Esophagus squamous epithelium (tissue), 4 donors: ENCODE results near the gene KLHL4.

Source experiments
- CTCF ChIP-seq, 6 experiments: fragments of 450-650 bp in 4 of 6; fragments of 200-600 bp in 2 of 6; sonication (generic) in 2 of 6; IDR thresholded peaks; one replicate each; pipeline ENCODE4 v1.5.1; 2016 to 2019; ENCODE audit warnings: antibody characterized with exemption in 6 of 6, mild to moderate bottlenecking in 4 of 6, moderate library complexity in 4 of 6
- POLR2A ChIP-seq, 4 donors: fragments of 450-650 bp; IDR thresholded peaks; one replicate each; pipeline ENCODE4 v1.6.1; 2017; ENCODE audit warnings: antibody characterized with exemption in 4 of 4, mild to moderate bottlenecking in 4 of 4, moderate library complexity in 3 of 4

- TF ChIP-seq POLR2A (IDR thresholded peaks at IDR 0.05) (no peak), CTCF (IDR thresholded peaks at IDR 0.05) (no peak)
These were observed 144.2 kb downstream of the KLHL4 start for GRCh38 chrX:87661761-87662160.
